Dendritic cell treated with granulocyte-macrophage colony-stimulating factor and Interleukin-4, amounts not matched to agents 40 ng/mL and 50 ng/mL, for 4 days (primary cell): ENCODE results near the gene SLC16A1.

Source experiments
- H3K27ac Mint-ChIP-seq: one replicate; pipeline ENCODE4 v1.8.0; 2022; ENCODE audit warnings: mild to moderate bottlenecking, mixed read lengths
- H3K27me3 Mint-ChIP-seq: one replicate; pipeline ENCODE4 v1.8.0; 2022; ENCODE audit warnings: mild to moderate bottlenecking, mixed read lengths
- H3K36me3 Mint-ChIP-seq: one replicate; pipeline ENCODE4 v1.8.0; 2022; ENCODE audit warnings: low read depth, mixed read lengths
- H3K4me1 Mint-ChIP-seq: one replicate; pipeline ENCODE4 v1.8.0; 2022; ENCODE audit warnings: low read depth, mixed read lengths
- H3K4me3 Mint-ChIP-seq: one replicate; pipeline ENCODE4 v1.8.0; 2022; ENCODE audit warnings: mild to moderate bottlenecking, moderate library complexity, mixed read lengths
- H3K9me3 Mint-ChIP-seq: one replicate; pipeline ENCODE4 v1.8.0; 2022; ENCODE audit warnings: mixed read lengths
- intact Hi-C: fragments of 100-400 bp; cut with micrococcal nuclease; formaldehyde crosslinking; loops from one replicate; pipeline ENCODE4 v1.15.0; 2022

SLC16A1 gene

GRCh38 chr1:112872551-112872962 is 83.4 kb downstream of the SLC16A1 start:
- intact Hi-C loops = no loop called here
- Mint-ChIP-seq H3K27ac (peak overlapping the region; percentile 84), H3K4me3 (peak overlapping the region; percentile 5)

GRCh38 chr1:112870887-112871646 is 84.9 kb downstream of the SLC16A1 start:
- H3K4me3 Mint-ChIP-seq = no peak overlapping the region
- H3K27ac Mint-ChIP-seq = peak overlapping the region; percentile 65
- H3K9me3 Mint-ChIP-seq = no peaks in the 10 kb centered on the region

More at GRCh38 chr1:112872551-112872962, 83.4 kb downstream of the SLC16A1 start:
- no peaks in the 10 kb centered on the region for H3K36me3 Mint-ChIP-seq
- H3K9me3 Mint-ChIP-seq = no peaks in the 10 kb centered on the region
- peaks cover 45% of the 10 kb centered on the region for H3K4me1 Mint-ChIP-seq
- H3K27me3 Mint-ChIP-seq = peaks cover 4% of the 10 kb centered on the region

GRCh38 chr1:112869895-112870294 is 86.1 kb downstream of the SLC16A1 start:
- Mint-ChIP-seq H3K27me3 (peaks cover 4% of the 10 kb centered on the region), H3K4me3 (no peak overlapping the region), H3K36me3 (no peaks in the 10 kb centered on the region), H3K4me1 (peaks cover 40% of the 10 kb centered on the region), H3K27ac (no peak overlapping the region), H3K9me3 (no peaks in the 10 kb centered on the region)
- intact Hi-C loops = no loop called here

More at GRCh38 chr1:112870887-112871646, 84.9 kb downstream of the SLC16A1 start:
- intact Hi-C loops = no loop called here
- Mint-ChIP-seq H3K27me3 (peaks cover 4% of the 10 kb centered on the region), H3K4me1 (peaks cover 45% of the 10 kb centered on the region), H3K36me3 (no peaks in the 10 kb centered on the region)

GRCh38 chr1:112868191-112868590 is 87.8 kb downstream of the SLC16A1 start:
- peaks cover 32% of the 10 kb centered on the region for H3K4me1 Mint-ChIP-seq
- intact Hi-C loops = no loop called here
- no peaks in the 10 kb centered on the region for H3K9me3 Mint-ChIP-seq
- H3K27ac Mint-ChIP-seq = no peak overlapping the region
- no peaks in the 10 kb centered on the region for H3K36me3 Mint-ChIP-seq
- peaks cover 4% of the 10 kb centered on the region for H3K27me3 Mint-ChIP-seq
- no peak overlapping the region for H3K4me3 Mint-ChIP-seq

- H3K27ac Mint-ChIP-seq = peak overlapping the region; percentile 20
- H3K4me3 Mint-ChIP-seq = no peak overlapping the region
- intact Hi-C loops = no loop called here
- H3K27me3 Mint-ChIP-seq = peaks cover 4% of the 10 kb centered on the region
- H3K4me1 Mint-ChIP-seq = peaks cover 21% of the 10 kb centered on the region
- no peaks in the 10 kb centered on the region for H3K9me3 Mint-ChIP-seq
- H3K36me3 Mint-ChIP-seq = no peaks in the 10 kb centered on the region
These were observed 89.0 kb downstream of the SLC16A1 start for GRCh38 chr1:112866981-112867380.

GRCh38 chr1:112866151-112866550 is 89.8 kb downstream of the SLC16A1 start:
- intact Hi-C loops = no loop called here
- Mint-ChIP-seq H3K36me3 (no peaks in the 10 kb centered on the region), H3K27ac (peak overlapping the region; percentile 20), H3K4me3 (no peak overlapping the region), H3K27me3 (peaks cover 4% of the 10 kb centered on the region), H3K4me1 (peaks cover 14% of the 10 kb centered on the region), H3K9me3 (no peaks in the 10 kb centered on the region)

GRCh38 chr1:112862753-112863426 is 93.1 kb downstream of the SLC16A1 start:
- Mint-ChIP-seq H3K4me3 (no peak overlapping the region), H3K27ac (no peak overlapping the region), H3K4me1 (peaks cover 5% of the 10 kb centered on the region), H3K36me3 (no peaks in the 10 kb centered on the region), H3K27me3 (no peaks in the 10 kb centered on the region), H3K9me3 (no peaks in the 10 kb centered on the region)
- intact Hi-C loops = no loop called here
